Stomach (tissue), 4 donors: ENCODE results near the gene CBFA2T3.

Experiments
- POLR2A ChIP-seq, 4 donors: fragments of 450-650 bp; IDR thresholded peaks; one replicate each; pipeline ENCODE4 v1.6.1; 2016; ENCODE audit warnings: antibody characterized with exemption in 4 of 4, control low read depth in 2 of 4, mild to moderate bottlenecking in 1 of 4, moderate library complexity in 1 of 4
- TF ChIP-seq, protein P1 (sequence below), 7 experiments: fragments of 450-650 bp in 4 of 7; fragments of 200-600 bp in 3 of 7; sonication (generic) in 3 of 7; IDR thresholded peaks; one replicate each; pipeline ENCODE4 v1.5.1; 2016 to 2019; ENCODE audit warnings: antibody characterized with exemption in 7 of 7, control low read depth in 2 of 7, mild to moderate bottlenecking in 1 of 7

GRCh38 chr16:88989852-88990547, 13.0 kb upstream of the CBFA2T3 start:
- TF ChIP-seq, protein P1, sequence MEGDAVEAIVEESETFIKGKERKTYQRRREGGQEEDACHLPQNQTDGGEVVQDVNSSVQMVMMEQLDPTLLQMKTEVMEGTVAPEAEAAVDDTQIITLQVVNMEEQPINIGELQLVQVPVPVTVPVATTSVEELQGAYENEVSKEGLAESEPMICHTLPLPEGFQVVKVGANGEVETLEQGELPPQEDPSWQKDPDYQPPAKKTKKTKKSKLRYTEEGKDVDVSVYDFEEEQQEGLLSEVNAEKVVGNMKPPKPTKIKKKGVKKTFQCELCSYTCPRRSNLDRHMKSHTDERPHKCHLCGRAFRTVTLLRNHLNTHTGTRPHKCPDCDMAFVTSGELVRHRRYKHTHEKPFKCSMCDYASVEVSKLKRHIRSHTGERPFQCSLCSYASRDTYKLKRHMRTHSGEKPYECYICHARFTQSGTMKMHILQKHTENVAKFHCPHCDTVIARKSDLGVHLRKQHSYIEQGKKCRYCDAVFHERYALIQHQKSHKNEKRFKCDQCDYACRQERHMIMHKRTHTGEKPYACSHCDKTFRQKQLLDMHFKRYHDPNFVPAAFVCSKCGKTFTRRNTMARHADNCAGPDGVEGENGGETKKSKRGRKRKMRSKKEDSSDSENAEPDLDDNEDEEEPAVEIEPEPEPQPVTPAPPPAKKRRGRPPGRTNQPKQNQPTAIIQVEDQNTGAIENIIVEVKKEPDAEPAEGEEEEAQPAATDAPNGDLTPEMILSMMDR (IDR thresholded peaks at IDR 0.05): no peak
- TF ChIP-seq POLR2A (IDR thresholded peaks at IDR 0.05): no peak
